GM21515 (cell line): ENCODE results near the gene MAP4K2.

Experiments used
- ATAC-seq: cut with Tn5 transposase; IDR thresholded peaks from one replicate; pipeline ENCODE4 v1.9.1; 2021; ENCODE audit not compliant: unreplicated experiment

The MAP4K2 gene

DNA sequence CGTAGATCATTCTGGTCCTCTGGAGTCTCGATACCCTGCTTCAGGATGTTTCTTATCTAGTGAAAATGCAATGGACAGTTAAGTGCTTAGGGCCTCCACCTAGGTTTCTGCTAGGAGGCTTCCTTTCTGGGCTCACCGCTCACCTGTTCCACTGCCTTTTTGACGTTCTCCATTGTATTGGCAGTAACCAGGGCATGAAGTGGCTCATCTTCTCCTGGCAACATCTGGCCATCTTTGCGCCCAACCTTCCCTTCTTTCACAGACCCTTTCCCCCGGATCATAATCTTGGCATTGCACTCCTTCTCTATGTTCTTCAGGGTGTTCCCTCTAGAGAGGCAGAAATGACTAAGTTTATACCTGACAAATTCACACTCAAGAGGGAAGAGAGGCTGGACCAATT lies 33.7 kb downstream of the MAP4K2 start:
- ATAC-seq: no peak

DNA sequence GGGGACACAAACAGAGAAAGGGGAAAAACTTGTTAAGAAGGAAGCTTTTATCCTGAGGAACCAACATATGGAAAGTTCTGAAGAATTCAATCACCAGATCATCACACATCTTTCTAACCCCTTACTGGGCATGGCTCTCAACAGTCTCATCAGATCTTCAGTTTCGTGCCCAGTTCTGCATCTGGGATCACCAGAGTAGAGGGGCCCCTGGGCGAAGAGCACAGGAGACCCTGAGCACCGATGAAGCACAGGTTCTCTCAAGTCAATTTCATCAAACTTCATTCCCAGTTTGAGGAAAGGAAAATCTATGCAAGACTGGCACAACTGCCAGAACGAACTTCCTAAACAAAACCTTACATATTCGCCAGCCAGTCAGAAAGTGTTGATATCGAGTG lies 34.7 kb downstream of the MAP4K2 start:
- no peak for ATAC-seq

DNA sequence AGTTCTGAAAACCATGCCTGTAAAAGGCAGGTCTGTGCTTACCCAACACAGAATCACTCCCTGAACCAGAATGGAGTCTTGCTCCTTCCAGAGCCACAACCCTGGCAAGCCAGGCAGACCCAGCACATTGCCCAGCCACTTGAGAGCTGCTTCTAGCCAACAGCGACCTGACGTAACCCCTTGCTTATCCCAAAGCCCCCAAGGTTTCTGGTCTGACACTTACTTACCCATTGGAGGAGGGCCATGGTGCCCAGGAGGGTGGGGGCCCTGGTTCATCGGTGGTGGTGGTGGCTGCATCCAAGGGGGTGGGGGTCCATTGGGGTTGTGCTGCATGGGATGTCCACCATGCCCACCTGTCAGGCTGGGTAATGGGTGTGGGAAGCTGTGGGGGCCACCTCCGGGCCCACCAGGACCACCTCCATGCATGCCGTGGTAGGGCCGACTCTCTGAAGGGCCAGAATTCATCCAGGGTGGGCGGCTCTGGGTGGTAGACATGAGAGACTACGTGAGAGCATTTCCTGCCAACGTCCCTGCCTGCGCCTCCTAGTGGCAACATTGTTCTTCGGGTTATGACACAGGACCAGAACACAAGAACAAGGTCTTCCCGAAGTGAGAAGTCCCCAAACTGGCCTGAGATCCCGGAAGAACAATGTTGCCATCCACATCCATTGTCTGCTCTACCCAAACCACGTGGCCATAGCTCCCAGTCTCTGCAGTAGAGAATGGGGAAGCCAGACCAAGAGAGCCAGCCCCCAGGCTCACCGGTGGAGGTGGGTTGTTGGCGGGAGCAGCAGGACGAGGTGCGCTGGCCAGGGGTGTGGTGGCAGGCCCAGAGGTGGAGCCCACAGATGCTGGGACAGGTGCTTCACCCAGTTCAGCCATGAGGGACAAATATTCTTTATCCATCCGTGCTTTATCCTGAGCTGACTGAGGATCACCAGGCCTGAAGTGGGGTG lies 35.4 kb downstream of the MAP4K2 start:
- ATAC-seq: no peak

DNA sequence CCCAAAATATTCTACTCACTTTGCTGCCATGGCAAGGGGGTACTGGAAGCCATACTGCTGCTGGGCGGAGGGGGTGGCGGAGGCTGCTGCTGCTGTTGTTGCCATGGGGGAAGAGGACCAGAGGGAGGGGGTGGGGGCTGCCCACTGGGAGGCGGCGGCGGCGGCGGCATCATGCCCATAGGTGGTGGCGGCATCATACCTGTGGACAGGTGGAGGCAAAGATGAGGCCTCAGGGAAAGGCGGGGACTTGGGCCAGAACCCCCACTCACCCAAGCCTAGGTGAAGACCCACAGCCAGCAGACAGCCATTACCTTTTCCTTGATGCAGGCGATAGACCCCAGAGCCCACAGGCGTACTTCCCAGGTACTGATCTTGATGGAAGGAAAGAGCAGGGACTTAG lies 36.1 kb downstream of the MAP4K2 start:
- no peak for ATAC-seq

DNA sequence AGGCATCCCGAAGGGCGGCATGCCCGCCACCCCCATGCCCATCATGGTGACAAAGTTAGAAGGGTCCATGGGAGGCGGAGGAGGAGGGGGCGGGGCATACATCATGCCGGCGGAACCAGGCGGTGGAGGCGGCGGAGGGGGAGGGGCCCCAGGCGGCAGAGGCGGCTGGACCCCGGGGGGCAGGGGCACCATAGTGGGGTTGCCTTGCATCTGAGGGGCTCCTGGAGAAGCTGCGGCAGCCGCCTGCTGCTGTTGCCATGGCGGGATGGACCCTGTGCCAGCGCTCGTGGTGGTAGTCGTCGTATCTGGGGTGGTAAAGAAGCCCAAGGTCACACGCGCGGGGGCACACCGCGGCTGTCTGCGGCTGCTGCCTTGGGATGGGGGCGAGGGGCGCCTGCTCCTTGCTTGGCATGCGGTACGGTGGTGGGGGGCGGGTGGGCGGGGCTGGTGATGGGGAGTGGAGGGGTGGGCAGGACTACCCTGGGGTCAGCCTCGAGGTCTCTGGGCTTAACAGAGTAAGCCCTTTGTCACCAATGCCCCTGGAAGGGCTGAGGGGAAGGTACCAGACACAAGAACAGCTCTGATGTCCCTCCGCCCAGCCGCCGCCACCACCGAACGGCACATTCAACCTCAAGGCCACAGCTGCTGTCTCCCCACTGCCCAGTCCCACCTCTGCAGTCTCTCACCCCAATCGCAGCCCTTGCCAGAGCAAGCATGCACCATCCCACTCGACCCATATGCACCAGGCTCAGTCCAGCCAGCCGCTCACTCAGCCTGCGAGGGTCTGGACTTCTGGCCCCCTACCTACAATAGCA lies 37.0 kb downstream of the MAP4K2 start:
- no peak for ATAC-seq

DNA sequence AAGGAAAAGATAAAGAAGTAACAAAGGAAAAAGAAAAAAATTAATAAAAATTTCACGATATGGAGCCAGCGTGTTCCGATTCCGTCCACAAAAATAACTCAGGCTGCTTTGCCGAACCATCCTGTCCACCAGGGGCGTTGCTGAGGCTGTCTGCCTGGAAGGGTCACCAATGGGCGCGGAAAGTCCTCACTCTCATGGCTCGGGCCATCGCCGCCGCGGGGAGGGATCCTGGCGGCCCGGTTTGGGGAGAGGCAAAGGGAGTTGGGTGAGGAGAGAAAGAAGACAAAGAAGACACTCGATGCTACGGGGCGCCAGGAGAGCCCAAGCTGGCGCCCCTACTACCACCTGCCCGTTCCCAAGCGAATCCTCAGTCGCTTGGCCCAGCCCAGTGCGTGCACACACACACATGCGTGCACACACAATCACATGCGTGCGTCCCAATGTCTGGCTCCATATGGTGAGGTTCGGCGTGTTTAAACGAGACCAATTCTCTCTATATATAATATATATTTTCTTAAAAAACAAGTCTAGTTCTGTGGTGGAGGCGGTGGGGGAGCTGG lies 37.6 kb downstream of the MAP4K2 start:
- no peak for ATAC-seq

DNA sequence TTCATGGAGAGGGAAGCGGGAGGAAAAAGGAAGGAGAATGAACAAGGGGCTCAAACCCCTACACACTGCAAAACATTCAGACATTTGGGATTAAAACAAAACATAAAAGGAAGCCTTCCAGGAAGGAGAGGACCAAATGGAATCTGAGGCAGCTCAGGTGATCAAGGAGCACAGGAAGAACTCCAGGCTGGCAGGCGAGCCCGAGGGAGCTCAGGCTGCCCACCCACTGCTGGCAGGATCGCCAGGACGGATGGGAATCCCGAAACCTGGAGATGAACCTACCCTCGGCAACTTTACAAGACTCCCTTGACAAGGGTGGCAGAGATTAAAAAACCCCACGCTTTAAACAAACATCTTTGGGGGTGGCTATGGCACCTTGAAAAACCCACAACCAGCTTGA lies 38.3 kb downstream of the MAP4K2 start:
- no peak for ATAC-seq

DNA sequence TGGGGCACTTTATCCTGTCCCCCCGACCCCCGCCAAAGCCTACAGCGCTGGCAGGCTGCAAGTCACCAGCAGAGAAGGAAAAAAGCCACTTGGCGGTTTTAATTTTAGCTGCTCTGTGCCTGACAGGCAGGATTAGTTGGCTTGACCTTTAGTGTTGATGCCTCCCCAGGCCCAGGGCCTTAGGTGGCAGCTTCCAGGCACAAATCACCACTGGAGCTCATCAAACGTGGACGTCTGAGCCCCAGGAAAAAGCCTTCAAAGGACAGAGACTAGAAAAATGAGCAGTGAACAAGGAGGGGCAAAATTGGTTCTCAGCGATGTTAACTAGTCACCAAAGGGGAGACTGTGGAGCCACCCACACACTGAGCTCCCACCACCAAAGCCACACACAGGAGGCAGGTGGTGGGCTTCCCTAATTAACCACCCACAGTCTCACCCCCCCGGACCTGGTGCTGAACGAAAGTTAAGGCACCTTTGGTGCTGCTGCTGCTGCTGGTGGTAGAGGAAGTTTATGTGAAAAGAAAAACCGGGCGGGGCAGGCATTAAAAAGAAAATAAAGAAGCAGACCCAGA lies 38.9 kb downstream of the MAP4K2 start:
- no peak for ATAC-seq

DNA sequence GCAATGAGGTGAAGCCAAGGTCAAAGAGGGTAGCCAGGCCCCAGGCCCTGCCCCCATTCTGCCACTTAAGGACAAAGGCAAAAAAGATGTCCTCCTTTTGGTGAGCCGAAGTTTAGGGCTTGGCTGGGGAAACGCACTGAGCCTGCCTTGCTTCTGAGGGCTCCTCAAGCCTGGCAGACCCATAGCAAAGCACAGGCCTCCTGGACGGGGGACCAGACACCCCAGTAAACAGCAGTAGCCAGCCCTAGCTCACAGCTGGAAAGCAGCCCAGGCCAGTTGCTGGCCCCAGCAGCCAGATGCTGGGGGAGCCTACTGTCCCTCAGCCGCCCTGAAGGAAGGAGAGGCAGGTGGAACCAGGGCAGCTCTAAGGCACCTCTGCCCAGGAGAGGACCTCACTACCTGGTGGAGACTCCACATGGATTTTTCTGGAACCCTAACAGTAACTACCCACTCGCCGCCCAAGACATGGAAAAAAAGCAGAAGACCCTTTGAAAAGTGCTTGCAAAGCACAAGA lies 39.4 kb downstream of the MAP4K2 start:
- no peak for ATAC-seq

DNA sequence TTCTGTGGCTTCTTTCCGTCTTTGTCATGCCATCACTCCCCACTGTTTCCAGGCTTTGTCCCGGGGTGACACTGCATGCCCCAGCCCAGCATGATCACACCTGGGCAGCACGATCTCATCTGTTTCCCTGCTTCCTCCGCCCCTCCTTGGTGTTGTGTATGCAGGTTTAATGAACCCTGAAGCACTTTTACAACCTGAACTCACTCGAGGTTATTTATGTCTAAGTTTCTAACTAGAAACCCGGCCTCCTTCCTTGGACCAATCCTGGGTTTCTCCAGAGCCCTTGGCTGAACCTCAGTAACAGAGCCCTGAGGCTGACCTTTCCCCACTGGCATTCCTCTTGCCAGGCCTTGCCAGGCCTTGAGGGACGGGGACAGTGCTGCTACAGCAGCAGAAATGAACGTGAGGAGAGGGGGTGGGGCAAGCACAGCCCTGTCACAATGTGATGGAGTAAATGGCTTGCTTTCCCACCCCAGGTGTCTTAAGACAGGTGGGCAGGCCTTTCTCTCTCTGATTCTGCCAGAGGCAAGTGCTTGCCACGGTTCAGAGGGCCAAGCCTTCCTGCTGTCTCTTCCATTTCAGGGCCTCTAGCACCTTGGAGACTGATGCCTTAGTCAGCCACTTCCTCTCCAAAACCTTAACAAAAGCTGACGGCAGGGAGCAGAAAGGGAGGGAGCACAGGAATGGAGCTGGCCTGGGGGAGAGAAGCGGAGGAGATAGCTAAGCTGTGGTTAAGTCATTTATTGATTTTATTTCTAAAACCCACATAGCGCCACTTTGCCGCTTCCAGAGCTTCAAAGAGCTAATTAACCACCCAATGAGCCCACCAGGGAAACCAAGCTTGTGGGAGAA lies 40.1 kb downstream of the MAP4K2 start:
- no peak for ATAC-seq

DNA sequence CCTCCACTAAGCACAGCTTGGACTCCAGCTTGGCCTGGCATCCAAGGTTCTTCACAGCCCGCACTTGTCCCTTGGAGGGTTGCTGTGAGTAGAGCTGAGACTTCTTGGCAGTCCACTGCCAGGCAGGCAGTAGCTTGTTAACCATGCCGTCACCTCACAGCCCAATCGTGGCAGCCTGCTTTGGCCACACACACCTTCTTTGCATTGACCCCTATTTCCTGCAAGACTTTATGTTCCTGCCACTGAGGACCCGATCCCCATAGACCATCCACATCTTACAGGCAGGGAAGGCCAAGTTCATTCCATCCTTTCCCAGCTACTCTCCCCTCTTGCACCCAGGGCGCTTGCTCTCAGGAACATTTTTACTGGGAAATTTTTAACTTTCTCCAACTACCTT lies 40.7 kb downstream of the MAP4K2 start:
- no peak for ATAC-seq

DNA sequence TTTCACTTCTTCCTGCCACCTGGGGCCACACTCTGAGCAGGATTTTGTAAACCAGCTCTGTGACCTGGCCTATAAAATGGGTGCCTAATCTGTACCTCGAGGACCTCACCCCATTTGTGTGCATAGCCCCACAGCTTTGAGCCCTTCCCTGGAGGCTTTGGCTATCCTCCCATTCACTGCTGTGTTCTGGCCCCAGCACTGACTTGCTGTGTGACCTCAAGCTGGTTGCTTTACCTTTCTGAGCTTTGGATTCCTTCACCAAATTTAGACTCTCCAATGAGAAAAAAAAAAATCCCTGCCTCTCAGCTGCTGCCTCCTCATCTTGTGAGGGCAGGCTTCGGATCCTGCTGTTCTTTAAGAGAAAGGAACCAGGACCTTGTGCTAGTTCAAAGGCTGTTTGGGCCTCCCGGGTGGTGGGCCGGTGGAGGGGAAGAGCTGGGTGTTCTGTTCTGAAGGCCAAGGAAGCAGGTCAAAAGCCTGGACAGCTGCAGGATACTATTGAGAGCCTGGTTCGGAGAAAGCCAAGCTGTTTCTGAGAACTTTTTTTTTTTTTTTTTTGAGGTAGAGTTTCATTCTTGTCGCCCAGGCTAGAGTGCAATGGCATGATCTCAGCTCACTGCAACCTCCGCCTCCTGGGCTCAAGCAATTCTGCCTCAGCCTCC lies 42.1 kb downstream of the MAP4K2 start:
- ATAC-seq: no peak

DNA sequence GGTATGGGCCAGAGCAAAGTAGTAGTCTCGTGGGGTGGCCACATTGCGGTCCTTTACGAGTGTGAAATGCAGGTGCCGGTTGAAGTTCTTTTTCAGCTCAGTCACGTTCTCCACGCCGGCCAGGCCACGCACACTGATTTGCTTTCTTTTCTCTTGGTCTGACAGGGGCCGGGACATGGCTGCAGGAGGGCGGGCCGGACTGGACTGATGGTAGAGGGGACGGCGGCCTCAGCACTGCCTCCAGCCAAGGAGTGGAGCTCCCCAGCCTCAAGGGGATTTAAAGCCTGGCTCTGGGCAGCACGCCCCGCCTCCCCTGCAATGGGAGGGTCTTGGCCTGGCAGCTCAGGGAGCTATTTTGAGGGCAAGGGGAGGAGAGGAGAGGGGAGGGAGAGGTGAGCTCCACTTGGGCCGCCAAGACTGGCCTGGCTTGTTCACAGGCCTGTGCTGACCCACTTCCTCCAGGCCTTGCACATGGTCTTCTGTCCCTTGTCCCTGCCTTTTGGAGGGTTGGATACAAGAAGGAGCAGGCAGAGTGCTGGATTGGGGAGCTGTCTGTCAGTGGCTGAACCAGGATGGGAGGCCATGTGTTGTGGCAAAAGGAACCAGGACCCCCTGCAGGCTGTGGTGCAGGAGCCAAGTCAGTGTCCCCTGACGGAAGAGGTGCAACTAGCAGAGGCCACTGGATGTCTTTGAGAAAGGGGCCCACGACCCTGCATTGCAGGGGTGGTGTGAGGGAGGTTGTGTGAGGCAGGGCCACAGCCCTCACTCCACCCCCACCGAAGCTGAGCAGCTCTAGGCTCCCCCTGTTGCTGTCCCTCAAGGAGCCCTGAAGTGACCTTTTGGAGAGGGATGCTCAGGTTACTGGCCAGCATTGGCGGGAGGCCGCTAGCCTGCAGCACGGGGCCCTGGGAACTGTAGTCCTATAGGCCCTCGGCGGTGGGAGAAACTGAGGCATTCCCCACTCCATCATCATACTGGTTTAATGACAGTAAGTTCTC lies 43.0 kb downstream of the MAP4K2 start, which contains the start of gene PYGM:
Gene PYGM, minus strand, starts transcription at position 253 of the 998 bp plus-strand sequence. Its CDS starts 76 bp downstream, at position 177.
- ATAC-seq: no peak

DNA sequence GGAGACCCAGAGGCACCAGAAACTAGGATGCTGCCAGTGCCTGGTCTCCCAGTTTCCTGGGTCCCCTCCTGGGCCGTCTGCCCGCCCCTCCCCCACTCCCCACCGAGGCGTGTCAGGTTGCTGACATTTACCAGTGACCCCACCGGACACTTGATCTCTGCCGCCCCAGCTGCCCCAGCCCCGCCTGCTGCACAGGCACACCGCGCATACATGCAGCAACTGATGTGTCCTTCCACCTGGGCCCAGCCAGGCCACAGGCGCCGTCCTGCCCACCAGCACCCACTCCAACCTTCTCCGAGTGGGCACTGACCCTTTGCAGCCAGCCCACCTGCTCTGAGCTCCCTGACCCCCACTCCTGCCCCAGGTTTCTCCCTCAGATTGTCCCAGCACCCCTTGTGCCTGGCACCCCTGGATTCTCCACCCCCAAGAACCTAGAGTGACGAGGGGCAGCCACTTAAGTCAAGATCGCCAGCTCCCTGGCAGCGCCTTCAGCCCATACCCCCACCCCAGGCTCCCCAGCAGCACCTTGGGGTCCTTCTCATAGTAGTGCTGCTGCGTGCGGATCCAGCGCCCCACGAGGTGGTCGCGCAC lies 43.8 kb downstream of the MAP4K2 start:
- ATAC-seq: no peak

DNA sequence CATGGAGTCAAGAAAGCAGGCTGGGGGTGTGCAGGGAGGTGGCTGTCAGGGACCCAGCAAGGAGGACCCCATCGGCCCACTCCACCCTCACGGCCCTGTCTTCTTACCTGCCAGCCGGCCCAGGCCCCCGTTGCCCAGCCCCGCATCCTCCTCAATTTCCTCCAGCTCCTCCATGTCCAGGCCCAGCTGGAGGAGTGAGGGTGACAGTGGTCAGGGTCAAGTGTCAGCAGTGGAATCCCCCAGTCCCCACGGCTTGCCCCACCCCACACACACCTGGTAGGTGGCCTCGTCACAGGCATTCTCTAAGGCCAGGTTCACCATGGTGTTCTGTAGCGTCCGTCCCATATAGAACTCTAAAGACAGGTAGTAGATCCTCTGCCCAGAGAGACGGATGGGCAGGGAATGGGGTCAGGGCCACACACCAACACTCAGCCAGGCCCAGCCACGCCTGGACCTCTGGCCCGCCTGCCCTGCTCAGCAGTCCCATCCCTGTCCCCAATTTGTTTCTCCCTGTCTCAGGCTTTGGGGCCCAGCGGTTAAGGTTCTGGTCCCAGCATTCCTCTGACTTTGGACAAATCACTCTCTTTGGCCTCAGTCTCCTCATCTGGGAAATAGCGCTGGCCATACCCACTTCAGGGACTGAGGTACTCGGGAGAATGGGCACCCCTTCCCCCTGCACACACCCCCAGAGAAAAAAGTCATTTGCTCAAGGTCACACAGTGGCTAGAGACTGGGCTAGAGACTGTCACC lies 44.5 kb downstream of the MAP4K2 start:
- ATAC-seq: no peak

DNA sequence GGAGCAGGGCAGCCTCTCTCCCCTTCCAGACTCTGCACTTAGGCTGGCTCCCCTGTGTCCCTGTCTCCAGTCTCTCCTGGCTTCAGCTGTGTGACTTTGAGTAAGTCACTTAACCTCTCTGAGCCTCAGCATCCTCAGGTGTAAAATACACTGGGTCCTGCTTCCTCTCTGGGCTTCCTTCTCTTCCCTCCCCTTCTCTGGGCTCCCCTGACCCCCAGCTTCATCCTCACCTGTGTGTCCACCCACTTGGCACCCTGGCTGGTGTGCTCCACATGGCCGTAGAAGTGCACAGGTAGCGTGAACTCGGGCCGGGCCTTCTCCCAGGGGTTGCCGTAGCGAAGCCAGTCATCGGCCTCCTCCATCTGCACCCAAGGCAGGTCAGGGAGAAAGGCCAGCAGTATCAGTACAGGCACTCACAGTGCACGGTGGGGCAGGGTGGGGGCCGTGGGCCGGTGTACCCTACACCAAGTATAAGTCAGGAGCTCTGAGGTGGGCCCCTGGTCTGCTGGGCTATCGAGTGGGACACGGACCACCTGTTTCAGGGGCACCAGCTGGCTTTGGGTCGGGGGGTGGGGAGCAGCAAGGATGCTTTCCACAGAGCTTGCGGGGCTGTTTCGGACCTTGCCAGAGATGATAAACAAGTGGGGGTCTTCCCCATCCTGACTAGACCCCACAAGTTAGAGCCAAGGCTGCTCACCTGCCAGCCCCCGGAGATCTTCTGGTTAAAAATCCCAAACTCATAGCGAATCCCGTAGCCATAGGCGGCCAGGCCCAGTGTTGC lies 45.3 kb downstream of the MAP4K2 start:
- ATAC-seq: no peak
